GM19025 (cell line): ENCODE results near the gene FLOT2.
"Not testable (repeated sequence)": the region's sequence is repeated elsewhere in the genome, so short reads cannot be mapped to it uniquely, and the experiment has no call there.

Experiments
- ATAC-seq: cut with Tn5 transposase; IDR thresholded peaks from one replicate; pipeline ENCODE4 v1.9.1; 2021; ENCODE audit warnings: mild to moderate bottlenecking, low read depth, moderate library complexity; ENCODE audit not compliant: unreplicated experiment

FLOT2 gene, protein sequence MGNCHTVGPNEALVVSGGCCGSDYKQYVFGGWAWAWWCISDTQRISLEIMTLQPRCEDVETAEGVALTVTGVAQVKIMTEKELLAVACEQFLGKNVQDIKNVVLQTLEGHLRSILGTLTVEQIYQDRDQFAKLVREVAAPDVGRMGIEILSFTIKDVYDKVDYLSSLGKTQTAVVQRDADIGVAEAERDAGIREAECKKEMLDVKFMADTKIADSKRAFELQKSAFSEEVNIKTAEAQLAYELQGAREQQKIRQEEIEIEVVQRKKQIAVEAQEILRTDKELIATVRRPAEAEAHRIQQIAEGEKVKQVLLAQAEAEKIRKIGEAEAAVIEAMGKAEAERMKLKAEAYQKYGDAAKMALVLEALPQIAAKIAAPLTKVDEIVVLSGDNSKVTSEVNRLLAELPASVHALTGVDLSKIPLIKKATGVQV

DNA sequence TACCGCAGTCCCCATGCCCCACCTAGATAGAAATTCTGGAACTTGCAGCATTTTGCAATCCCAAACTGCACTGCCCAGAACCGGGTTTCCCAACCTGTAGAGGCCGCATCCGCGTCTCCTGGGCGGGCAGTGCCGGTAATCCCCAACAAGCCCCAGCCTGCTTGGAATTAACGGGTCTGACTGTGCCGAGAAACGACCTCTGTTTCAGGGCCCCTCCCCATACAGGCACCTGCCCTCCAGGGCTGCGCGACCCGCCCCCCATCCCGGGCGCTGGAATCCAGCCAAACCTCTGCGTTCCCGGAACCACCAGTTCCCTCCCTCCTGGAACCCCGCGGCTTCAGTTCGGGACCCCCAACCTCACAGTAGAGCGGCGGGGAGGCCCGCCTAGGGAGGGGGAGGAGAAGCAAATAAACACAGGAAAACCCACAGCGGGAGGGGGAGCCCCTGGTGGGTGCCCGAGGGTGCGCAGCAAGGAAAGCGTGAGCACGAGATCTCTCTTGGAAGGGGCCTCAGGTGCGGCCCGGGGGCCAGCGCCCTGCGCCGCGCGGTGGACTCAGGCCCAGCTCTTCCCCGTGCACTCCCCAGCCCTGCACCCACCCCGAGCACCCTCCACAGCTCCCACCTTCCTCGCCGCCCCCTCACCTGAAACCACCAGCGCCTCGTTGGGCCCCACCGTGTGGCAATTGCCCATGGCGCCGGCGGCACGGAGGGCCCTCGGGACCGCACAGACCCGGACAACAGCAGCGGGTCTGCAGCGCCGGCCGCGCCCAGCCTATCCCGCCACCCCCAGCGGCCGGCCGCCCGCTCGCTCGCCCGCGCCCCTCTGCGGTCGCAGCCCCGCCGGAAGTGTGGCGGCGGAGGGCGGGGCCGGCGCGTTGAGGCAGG, at the start of gene FLOT2:
TSS of gene FLOT2 (minus strand) at position 850 of the 885 bp plus-strand sequence. CDS start at position 691, 159 bp downstream.
- ATAC-seq: no peak

DNA sequence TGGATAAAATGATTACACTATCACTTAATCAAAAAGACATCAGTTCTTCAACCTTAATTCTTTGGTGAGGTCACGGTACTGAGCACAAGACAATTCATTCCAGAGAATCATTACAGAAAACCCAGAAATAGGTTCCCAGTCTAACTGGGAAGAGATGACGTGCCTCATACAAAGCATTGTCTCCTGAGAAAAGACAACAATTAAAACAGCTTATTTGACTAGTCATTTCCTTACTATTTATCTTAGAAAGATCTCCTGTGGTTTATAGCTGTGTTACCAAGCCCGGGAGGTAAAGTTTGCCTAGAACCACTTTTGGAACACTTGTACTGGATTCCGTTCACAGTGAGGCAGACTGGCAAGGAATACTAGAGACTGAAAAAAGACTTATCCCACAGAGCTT, 48.7 kb upstream of the FLOT2 start:
- ATAC-seq: no peak

DNA sequence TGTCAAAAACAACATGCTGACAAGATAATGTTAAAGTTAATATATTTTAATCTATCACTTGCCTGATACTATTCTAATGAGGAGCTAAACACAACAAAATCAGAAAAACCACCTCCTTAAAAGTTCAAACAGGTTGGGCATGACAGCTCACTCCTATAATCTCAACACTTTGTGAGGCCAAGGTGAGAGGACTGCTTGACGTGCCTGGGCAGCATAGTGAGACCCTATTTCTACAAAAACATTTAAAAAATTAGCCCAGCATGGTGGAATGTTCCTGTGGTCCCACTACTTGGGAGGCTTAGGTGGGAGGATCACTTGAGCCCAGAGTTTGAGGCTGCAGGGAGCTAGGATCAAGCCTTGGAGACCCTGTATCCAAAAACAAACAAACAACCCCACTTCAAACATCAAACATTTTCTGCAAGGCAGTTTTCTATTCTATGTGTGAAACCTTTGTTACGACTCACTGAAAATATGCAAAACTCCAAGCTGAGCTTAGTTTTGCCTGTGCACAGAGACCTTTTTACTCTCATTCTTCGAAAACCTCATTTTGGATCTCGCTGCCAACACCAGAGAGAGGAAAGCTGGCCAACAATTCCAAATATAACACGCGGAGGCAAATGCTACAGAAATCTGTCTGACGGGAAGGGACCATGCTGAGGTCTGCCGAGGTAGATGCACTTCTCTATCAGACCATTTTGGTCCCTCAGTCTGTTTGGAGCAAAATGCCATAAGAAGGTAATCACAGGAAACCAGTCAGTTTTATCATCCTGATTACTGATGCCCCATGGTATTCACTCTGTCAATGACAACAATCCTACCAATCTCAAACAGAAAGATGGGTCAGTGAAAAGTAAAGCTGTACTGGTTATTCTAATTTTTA, 47.6 kb upstream of the FLOT2 start:
- no peak for ATAC-seq

DNA sequence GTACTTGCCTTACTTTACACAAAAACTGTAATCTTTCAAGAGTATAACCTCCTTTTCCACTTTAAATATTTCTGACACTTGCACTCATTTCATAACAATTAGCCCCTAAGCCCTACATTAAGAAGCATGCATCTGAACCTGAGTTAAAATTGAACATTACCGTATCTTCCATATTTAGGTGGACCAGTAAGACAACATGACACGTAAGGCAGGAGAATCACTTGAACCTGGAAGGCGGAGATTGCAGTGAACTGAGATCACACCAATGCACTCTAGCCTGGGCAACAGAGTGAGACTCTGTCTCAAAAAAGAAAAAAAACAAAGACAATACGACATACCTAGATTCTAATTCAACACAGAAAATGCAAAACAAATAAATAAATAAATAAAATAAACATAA, 46.8 kb upstream of the FLOT2 start:
- no peak for ATAC-seq

DNA sequence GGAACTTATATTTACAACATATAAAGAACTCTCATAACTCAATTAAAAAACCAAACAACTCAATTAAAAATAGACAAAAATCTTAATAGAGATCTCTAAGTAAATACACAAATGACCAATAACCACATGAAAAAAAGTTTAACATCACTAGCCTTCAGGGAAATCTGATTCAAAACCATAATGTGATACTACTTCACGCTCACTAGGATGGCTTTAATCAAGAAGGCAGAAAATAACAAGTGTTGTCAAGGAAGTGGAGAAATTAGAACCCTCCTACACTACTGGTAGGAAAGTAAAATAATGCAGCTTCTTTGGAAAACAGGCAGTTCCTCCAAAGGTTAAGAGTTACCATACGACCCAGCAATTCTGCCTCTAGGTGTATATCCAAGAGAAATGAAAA, 45.4 kb upstream of the FLOT2 start:
- ATAC-seq: no peak

DNA sequence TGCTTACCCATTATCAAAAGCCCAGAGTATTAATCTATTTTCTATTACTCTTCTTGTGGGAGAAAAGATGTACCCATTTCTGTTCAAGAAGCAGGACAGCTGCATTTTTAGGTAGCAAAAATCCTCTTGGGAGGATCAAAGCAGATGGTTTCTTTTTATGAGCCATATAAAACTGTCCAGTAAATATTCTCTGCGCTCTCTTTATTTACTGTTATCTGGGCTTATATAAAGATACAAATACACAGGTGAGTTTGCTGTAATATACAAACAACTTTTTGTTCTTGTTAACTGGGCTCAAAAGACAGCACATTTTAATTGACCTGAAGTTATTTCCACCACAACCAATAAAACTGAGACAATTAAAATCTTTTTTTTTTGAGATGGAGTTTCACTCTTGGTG, 43.7 kb upstream of the FLOT2 start:
- ATAC-seq: no peak

DNA sequence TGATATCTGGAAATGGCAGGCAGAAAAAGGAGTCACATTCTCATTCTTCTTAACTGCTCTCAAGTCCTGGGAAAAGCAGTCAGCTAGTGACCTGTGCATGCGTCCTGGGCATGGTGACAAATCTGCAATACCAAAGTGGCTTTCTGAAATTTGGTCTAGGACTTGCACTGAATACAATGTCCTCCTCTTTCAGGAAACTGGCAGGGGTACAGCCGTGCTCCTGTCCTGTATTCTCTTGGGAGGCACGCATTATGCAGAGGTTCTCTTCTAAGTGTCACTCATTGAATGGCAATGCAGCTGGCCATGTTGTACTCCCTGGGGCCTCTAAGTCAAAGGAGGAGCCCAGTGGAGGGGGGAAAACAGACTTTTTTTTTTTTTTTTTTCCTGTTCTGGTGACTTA, 43.1 kb upstream of the FLOT2 start:
- no peak for ATAC-seq

DNA sequence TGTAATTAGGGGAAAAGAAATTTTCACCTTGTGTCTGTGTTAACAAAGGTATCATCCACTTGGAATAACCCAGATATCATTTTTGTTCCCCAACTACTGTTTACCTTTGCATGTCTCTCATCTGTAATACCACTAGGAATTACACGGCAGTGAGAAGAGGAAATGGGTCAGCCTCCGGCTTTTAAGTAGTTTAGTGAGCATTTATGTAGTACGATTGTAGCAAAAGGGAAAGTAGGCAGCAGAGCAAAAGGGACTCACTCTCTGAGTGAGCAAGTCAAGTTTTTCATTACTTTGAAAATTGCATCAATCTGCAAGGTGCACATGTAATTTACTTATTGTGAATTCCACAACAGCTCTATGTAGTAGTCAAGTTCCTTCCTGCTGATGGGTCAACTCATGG, 42.6 kb upstream of the FLOT2 start:
- ATAC-seq: no peak

DNA sequence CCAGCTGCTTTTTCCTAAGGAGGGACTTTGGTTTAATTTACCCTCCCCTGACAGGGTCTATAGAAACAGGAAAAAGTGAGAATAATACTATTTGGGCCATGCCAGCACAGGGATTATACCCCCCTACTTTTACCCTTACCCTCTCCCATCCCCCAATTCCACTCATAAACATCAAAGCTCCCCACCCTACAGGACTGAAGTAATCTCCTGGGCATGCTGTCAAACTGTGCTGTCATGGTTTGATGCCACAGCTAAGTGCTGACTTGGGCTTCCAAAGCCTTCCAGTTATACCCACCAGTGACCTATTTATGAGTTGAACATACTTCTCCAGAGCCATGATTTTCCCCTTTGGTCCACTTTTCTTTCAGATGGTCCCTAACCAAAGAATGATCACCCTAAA, 41.0 kb upstream of the FLOT2 start:
- no peak for ATAC-seq

GRCh38 chr17:28937044-28937729, 39.7 kb upstream of the FLOT2 start:
- no peak for ATAC-seq

GRCh38 chr17:28935744-28936460, 38.4 kb upstream of the FLOT2 start:
- no peak for ATAC-seq

GRCh38 chr17:28934508-28934907, 37.0 kb upstream of the FLOT2 start:
- not testable (repeated sequence) for ATAC-seq

DNA sequence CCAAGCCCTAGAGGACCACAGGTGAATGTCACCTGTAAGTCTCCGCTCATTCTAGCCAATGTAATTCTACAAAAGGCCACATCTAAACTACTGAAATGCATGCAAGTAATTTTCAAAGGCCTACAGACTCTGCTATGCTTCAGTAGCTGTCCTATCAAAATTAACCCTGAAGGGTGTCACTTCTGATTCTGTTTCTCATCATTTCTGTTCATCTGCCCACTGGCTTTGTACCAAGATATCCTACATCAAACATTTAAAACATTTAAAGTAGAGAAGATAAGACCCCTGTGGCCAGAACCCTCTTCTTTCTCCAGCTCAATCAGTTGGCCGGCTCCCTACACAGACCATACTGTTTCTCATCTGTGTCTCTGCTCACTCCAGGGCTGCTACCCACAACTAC, 32.3 kb upstream of the FLOT2 start:
- ATAC-seq: no peak

- no peak for ATAC-seq
Measured at GRCh38 chr17:28928061-28928460, 30.5 kb upstream of the FLOT2 start.

DNA sequence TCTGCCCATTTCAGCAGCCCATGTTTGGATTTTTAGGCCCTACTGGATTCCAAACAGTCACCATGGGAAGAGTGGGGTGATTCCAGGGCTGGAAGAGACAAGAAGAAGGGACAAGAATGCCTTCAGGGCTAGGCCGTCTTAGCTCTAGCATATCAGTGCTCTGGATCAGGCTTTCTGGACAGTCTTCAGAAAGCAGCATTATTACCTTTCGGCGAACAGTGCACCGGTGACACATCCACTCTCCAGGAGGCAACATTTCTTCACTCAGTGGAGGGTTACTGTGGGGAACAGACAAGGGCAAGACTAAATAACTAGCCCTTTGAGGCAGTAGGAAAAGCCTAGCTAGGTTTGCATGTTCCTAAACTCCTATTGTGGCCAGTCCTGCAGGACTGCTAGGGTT, 29.3 kb upstream of the FLOT2 start:
- ATAC-seq: no peak

DNA sequence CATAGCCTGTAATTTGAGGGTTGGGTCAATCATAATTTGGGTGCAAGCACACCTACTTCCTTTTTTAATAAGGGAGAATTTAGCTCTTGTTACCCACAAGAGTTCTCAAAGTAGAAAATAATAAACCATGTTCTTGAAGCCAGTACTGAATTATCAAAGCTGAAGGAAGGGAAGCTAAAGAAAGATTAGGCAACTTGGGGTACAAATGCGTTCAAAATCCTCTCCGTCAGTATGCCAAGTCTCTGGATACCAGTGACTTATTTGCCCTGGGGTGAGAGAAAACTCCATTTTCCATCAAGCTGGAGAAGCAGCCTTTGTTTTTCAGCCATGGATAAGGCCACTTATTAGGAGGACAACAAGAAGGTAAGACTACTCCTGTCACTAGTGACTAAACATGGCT, 28.8 kb upstream of the FLOT2 start:
- ATAC-seq: no peak

DNA sequence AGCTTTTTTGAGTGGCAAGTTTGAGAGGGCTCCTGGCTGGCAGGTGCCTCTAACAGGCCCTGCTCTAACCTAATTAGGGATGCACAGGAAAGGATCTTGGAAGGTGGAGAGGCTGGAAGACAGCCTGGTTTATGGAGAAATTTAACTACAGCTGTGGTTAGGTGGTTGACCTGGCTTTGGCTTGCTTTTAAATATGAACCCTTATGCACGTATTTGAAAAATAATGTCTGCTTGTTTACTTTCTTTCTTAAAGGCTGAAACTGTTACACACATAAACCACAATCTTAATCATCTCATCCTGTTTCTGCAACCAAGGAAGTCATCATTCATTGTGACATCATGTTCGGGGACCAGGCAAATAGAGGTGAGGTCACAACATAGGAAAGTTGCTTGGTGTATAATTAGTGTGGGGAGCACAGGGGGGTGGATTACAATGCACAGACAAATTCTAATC, 28.4 kb upstream of the FLOT2 start:
- no peak for ATAC-seq

GRCh38 chr17:28920201-28920600, 22.7 kb upstream of the FLOT2 start:
- ATAC-seq: no peak

DNA sequence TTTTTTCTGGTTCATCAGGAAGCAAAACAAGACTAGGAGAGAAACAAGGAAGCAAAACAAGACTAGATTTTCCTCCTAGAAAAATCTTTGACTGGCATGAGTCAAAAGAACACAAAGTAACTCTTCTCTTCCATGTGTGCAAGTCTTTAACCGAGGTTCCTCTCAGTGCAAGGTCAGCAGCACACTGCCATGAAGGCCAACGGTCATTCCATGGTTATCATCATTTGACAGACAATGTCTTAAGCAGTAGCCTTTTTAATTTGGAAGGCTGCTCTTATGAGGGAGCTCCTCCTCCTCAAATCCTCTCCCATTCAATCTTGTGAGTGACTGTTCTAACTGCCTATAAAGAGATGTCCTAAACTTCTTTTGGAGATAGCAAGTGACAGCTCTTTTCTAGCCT, 20.8 kb upstream of the FLOT2 start:
- no peak for ATAC-seq
